ENCODE measurements around the gene SERBP1.

GRCh38 chr1:67476006-67476482, 45.8 kb upstream of the SERBP1 start:
- TF ChIP-seq CTCF (IDR thresholded peaks at IDR 0.05) (no peak), EP300 (IDR thresholded peaks at IDR 0.05) (no peak), POLR2A (IDR thresholded peaks at IDR 0.05) (no peak)
